H1 (cell line): ENCODE data around the gene MEF2D. TPM values are rescaled to one million over a fixed set of nuclear protein-coding genes. Genes with fewer than 3 reads are reported as not detected.

Experiments
- CHD7 ChIP-seq: fragments of 300-600 bp; sonication (generic); IDR thresholded peaks from 2 replicates; pipeline ENCODE4 v1.7.1; 2012; ENCODE audit warnings: low read length, moderate library complexity, mild to moderate bottlenecking, inconsistent platforms; ENCODE audit not compliant: insufficient replicate concordance
- CREB1 ChIP-seq: IDR thresholded peaks from 2 replicates; pipeline ENCODE4 v1.6.1; 2012; ENCODE audit warnings: inconsistent platforms
- E2F6 ChIP-seq: IDR thresholded peaks from 2 replicates; pipeline ENCODE4 v1.6.1; 2012; ENCODE audit warnings: inconsistent platforms
- RBBP5 ChIP-seq: IDR thresholded peaks from 2 replicates; pipeline ENCODE4 v1.7.1; 2012; ENCODE audit warnings: low read depth, mild to moderate bottlenecking, inconsistent platforms, low read length, moderate library complexity, borderline replicate concordance
- RXRA ChIP-seq: IDR thresholded peaks from 2 replicates; pipeline ENCODE4 v1.6.1; 2011; ENCODE audit warnings: low read depth, mild to moderate bottlenecking, low read length, moderate library complexity; ENCODE audit not compliant: insufficient read depth
- polyA plus RNA-seq, 7 experiments: library from polyadenylated mRNA; depleted of rRNA in 3 of 7; stranded (reverse) in 5 of 7; unstranded in 2 of 7; fragments of >200 nt in 5 of 7; fragments of 200-250 nt in 2 of 7; gene quantifications; 1 replicate in 5 of 7; 2 replicates in 1 of 7; 4 replicates in 1 of 7; pipeline versions ENCODE4 v1.2.1 to v1.2.3, GENCODE V29; 2011 to 2013; ENCODE audit warnings: missing spikeins in 2 of 7, mixed read lengths in 2 of 7
- total RNA-seq: library from RNA; stranded (reverse); fragmentation: NEBNext Ultra II Directional; extraction: Animal tissue kit (Norgen Biotek cat#: 25700); gene quantifications from 2 replicates; pipeline ENCODE4 v1.2.1, GENCODE V29; 2021

The MEF2D gene
- total and polyA plus RNA-seq, 2 of the 8 experiments (the other 6 are each of a cell fraction or from before 2014, with no cell fraction given), result 17.3 to 20.3 TPM

GRCh38 chr1:156480016-156480370, 20.6 kb downstream of the MEF2D start (continued):
- TF ChIP-seq E2F6, result no peak
- TF ChIP-seq RXRA, result no peak
- TF ChIP-seq RBBP5, result no peak
- no peak for TF ChIP-seq CHD7
- TF ChIP-seq CREB1, result no peak
